Bladder microvascular endothelial cell (primary cell): ENCODE measurements around the gene PKD2. TPM values are rescaled to one million over a fixed set of nuclear protein-coding genes. Genes with fewer than 3 reads are reported as not detected.

Experiments
- total RNA-seq: library from RNA; depleted of rRNA; stranded (reverse); fragments of >200 nt; gene quantifications from 2 replicates; pipeline ENCODE4 v1.2.3, GENCODE V29; 2014

Gene PKD2
- 34.5 and 64.7 TPM in 2 replicates for total RNA-seq

GRCh38 chr4:88007304-88008121 is at the start of gene PKD2:
PKD2 (plus strand) TSS chr4:88007635; CDS start chr4:88007734, 99 bp downstream.

GRCh38 chr4:87975466-87975865 is 32.0 kb upstream of the PKD2 start, which contains the start of gene SPP1:
SPP1 (plus strand) TSS chr4:87975714; CDS start chr4:87976896, 1,182 bp downstream.

Other genes with a start within 250 kb of the PKD2 start
- not detected in 2 replicates for gene IBSP, start 208.1 kb upstream of the PKD2 start, total RNA-seq
- gene MEPE, start 174.7 kb upstream of the PKD2 start, total RNA-seq, result not detected in 2 replicates
- 0.32 TPM in 1 of 2 replicates, not detected in the other for gene SPP1, start 31.9 kb upstream of the PKD2 start, total RNA-seq
- gene ABCG2, start 151.0 kb downstream of the PKD2 start, total RNA-seq, result 2.6 and 14.9 TPM in 2 replicates